Esophagus muscularis mucosa (tissue), 4 donors: ENCODE measurements around the gene CASKIN1.

Source experiments
- CTCF ChIP-seq, 3 experiments: fragments of 200-600 bp in 2 of 3; fragments of 450-650 bp in 1 of 3; sonication (generic) in 2 of 3; IDR thresholded peaks; one replicate each; pipeline ENCODE4 v1.5.1; 2017 to 2019; ENCODE audit warnings: antibody characterized with exemption in 3 of 3, mild to moderate bottlenecking in 2 of 3, moderate library complexity in 1 of 3
- EP300 ChIP-seq: sonication (generic); formaldehyde crosslinking; IDR thresholded peaks from one replicate; pipeline ENCODE4 v1.6.1; 2017; ENCODE audit warnings: antibody characterized with exemption
- POLR2A ChIP-seq: fragments of 450-650 bp; IDR thresholded peaks from one replicate; pipeline ENCODE4 v1.6.1; 2017; ENCODE audit warnings: antibody characterized with exemption, moderate library complexity, mild to moderate bottlenecking, low read depth
- POLR2AphosphoS5 ChIP-seq, 2 donors: sonication (generic); formaldehyde crosslinking; IDR thresholded peaks; one replicate each; pipeline ENCODE4 v1.6.1; 2017; ENCODE audit warnings: antibody characterized with exemption in 2 of 2

- TF ChIP-seq CTCF (IDR thresholded peaks at IDR 0.05) (no peak), POLR2A (no peak), POLR2AphosphoS5 (IDR thresholded peaks at IDR 0.05) (no peak), EP300 (no peak)
Measured at GRCh38 chr16:2213817-2214718, 17.7 kb upstream of the CASKIN1 start.
